ENCODE data around the gene STARD7.

DNA sequence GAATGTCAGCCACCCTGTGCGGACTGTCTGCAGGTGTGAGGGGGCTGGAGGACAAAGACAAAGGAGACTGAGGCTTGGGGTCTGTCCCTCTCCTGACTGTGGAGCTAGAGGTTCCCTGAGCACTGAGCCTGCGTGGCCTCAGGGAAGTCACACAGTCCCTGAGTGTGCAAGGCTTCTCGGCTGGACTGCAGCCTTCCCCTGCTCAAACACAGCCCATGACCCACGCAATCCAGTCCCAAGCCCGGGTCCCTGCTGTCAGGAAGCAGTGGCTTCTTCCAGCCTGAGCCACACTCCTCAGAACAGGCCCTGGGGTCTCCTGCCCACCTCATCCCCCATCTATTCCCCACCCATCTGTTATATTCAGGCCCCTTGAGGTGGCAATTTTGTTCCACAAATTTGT lies 73.0 kb downstream of the STARD7 start:
- TF ChIP-seq POLR2A (IDR thresholded peaks at IDR 0.05) = no peak
- TF ChIP-seq, protein P1, sequence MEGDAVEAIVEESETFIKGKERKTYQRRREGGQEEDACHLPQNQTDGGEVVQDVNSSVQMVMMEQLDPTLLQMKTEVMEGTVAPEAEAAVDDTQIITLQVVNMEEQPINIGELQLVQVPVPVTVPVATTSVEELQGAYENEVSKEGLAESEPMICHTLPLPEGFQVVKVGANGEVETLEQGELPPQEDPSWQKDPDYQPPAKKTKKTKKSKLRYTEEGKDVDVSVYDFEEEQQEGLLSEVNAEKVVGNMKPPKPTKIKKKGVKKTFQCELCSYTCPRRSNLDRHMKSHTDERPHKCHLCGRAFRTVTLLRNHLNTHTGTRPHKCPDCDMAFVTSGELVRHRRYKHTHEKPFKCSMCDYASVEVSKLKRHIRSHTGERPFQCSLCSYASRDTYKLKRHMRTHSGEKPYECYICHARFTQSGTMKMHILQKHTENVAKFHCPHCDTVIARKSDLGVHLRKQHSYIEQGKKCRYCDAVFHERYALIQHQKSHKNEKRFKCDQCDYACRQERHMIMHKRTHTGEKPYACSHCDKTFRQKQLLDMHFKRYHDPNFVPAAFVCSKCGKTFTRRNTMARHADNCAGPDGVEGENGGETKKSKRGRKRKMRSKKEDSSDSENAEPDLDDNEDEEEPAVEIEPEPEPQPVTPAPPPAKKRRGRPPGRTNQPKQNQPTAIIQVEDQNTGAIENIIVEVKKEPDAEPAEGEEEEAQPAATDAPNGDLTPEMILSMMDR (IDR thresholded peaks at IDR 0.05) = no peak

Data from right lobe of liver (tissue), 4 donors.